Esophagus muscularis mucosa (tissue), 4 donors: Measurements from ENCODE around the gene SNCG. TPM values are rescaled to one million over a fixed set of nuclear protein-coding genes. Genes with fewer than 3 reads are reported as not detected.

Source experiments
- DNase-seq: peaks from one replicate; pipeline ENCODE4 v3.0.0-alpha.2; 2017; ENCODE audit errors: extremely low spot score
- H3K27ac ChIP-seq, 4 donors: fragments of 200-600 bp; sonication (generic); replicated peaks in 1 of 4; 1 replicate in 3 of 4; 2 replicates in 1 of 4; pipeline ENCODE4 v1.5.1; 2016 to 2019; ENCODE audit warnings: mild to moderate bottlenecking in 1 of 4
- H3K27me3 ChIP-seq, 4 donors: fragments of 200-600 bp; sonication (generic); one replicate each; pipeline versions ENCODE4 v1.5.1 to v1.6.0; 2016 to 2019
- H3K36me3 ChIP-seq, 4 donors: fragments of 200-600 bp; sonication (generic); one replicate each; pipeline ENCODE4 v1.5.1; 2016 to 2019
- H3K4me1 ChIP-seq, 4 donors: fragments of 200-600 bp; sonication (generic); one replicate each; pipeline ENCODE4 v1.5.1; 2016 to 2019
- H3K4me3 ChIP-seq, 4 donors: fragments of 200-600 bp; sonication (generic); 1 replicate in 2 of 4; 2 replicates in 2 of 4; pipeline ENCODE4 v1.5.1; 2016 to 2019; ENCODE audit warnings: mild to moderate bottlenecking in 4 of 4, moderate library complexity in 1 of 4
- H3K9me3 ChIP-seq, 4 donors: fragments of 200-600 bp; sonication (generic); 1 replicate in 3 of 4; 2 replicates in 1 of 4; pipeline ENCODE4 v1.5.1; 2016 to 2019
- EP300 ChIP-seq: sonication (generic); formaldehyde crosslinking; IDR thresholded peaks from one replicate; pipeline ENCODE4 v1.6.1; 2017; ENCODE audit warnings: antibody characterized with exemption
- POLR2A ChIP-seq: fragments of 450-650 bp; IDR thresholded peaks from one replicate; pipeline ENCODE4 v1.6.1; 2017; ENCODE audit warnings: antibody characterized with exemption, moderate library complexity, mild to moderate bottlenecking, low read depth
- POLR2AphosphoS5 ChIP-seq, 2 donors: sonication (generic); formaldehyde crosslinking; IDR thresholded peaks; one replicate each; pipeline ENCODE4 v1.6.1; 2017; ENCODE audit warnings: antibody characterized with exemption in 2 of 2
- WGBS: methylation state at CpG from one replicate; pipeline ENCODE4 v1.1.5; 2018; 5-methylcytosine and 5-hydroxymethylcytosine counted together
- intact Hi-C: fragments of 100-400 bp; cut with DNase I; formaldehyde crosslinking; loops from one replicate; pipeline ENCODE4 v1.15.1; 2023
- total RNA-seq, 4 donors: library from RNA; depleted of rRNA; stranded (reverse); fragments of >200 nt; gene quantifications; one replicate each; pipeline versions ENCODE4 v1.1.0 to v1.2.1, GENCODE V29; 2016
- TF ChIP-seq, protein P1 (sequence below), 3 experiments: fragments of 200-600 bp in 2 of 3; fragments of 450-650 bp in 1 of 3; sonication (generic) in 2 of 3; IDR thresholded peaks; one replicate each; pipeline ENCODE4 v1.5.1; 2017 to 2019; ENCODE audit warnings: antibody characterized with exemption in 3 of 3, mild to moderate bottlenecking in 2 of 3, moderate library complexity in 1 of 3

Gene SNCG
- total RNA-seq, 4 donors from 2014 or later, result 13.3 to 41.6 (median 30.6) TPM

DNA sequence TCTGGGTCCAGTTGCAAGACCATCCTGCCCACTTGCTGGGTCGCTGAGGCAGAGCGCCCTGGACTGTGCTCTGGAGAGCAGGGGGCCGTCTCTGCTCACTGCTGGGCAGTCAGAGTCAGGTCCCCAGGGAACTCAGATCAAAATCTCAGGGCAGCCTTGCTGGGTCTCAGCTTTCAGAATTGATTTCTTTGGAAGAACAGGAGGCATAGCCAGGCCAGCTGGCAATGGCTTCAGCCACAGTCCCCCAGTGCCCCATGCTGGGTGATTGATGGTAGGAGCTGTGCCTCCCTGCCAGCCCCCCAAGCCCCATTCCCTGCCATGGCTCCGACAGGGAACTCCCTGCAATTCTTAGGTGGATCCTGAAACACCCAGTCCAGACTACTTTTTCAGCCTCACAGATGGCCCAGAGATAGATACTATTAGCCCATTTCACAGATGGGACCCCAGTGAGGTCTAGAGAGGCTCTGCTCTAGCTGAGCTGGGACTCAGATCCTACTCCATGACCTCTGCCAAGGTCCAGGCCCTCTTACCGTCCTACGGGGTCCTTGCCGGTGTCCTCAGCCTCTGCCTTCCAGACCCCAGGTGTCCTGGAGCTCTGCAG, 1.5 kb upstream of the SNCG start:
- Histone ChIP-seq H3K4me1 (peaks cover 46 to 81% (median 68%) of the 10 kb centered on the region in 4 donors), H3K36me3 (no peaks in the 10 kb centered on the region), H3K27me3 (no peaks in the 10 kb centered on the region), H3K9me3 (no peaks in the 10 kb centered on the region), H3K4me3 (peak overlapping the region; percentile 43 to 55 (median 43)), H3K27ac (peak overlapping the region; percentile 65 to 82 (median 75))
- intact Hi-C loops, result no loop called here
- WGBS, result 59% methylated on average over 3 of the region's 7 CpGs
- no peak for DNase-seq
- TF ChIP-seq POLR2AphosphoS5 (IDR thresholded peaks at IDR 0.05), result no peak
- TF ChIP-seq, protein P1, sequence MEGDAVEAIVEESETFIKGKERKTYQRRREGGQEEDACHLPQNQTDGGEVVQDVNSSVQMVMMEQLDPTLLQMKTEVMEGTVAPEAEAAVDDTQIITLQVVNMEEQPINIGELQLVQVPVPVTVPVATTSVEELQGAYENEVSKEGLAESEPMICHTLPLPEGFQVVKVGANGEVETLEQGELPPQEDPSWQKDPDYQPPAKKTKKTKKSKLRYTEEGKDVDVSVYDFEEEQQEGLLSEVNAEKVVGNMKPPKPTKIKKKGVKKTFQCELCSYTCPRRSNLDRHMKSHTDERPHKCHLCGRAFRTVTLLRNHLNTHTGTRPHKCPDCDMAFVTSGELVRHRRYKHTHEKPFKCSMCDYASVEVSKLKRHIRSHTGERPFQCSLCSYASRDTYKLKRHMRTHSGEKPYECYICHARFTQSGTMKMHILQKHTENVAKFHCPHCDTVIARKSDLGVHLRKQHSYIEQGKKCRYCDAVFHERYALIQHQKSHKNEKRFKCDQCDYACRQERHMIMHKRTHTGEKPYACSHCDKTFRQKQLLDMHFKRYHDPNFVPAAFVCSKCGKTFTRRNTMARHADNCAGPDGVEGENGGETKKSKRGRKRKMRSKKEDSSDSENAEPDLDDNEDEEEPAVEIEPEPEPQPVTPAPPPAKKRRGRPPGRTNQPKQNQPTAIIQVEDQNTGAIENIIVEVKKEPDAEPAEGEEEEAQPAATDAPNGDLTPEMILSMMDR (IDR thresholded peaks at IDR 0.05), result no peak
- TF ChIP-seq POLR2A, result no peak
- TF ChIP-seq EP300, result no peak

DNA sequence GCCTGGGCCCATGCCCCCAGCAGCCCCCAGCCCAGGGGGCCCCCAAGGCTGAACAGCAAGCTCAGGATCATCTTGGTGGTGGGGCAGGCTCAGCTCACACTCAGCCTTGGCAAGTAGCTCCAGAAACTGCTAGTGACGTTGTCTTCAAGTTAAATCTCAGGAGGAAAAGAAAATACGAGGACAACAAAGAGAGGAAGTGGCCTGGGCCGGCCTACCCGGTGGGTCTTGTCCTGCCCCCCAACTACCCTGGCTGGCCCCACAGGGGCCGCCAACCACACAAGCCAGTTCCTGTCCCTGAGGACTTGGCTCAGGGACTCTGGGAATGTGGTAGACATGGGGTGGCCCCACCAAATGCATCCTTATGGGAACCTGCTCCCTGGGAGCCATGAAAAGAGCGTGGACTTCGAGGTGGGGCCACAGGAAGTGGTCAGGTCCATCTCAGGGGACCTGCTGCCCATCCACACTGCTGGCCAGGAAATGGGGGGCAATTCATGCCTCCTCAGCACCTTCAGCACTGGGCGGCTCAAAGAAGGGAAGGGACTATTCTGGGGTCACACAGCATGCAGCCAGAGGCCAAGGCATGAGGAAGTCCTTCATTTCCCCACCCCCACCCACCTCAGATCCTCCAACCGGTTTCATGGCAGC, 806 bp upstream of the SNCG start, which contains the start of gene MMRN2:
Gene MMRN2, minus strand, starts transcription at position 145 of the 645 bp plus-strand sequence. Its CDS starts 74 bp downstream, at position 71.
- Histone ChIP-seq H3K4me3 (peak within 1 kb of the TSS; percentile 43 to 55 (median 43)), H3K27me3 (no peaks in the 10 kb centered on the region), H3K9me3 (no peaks in the 10 kb centered on the region), H3K36me3 (no peaks in the 10 kb centered on the region), H3K4me1 (peaks cover 46 to 81% (median 68%) of the 10 kb centered on the region in 4 donors), H3K27ac (peak within 1 kb of the TSS; percentile 65 to 82 (median 75))
- WGBS, result 57% methylated on average over 8 of the region's 9 CpGs
- intact Hi-C loops, result no loop called here
- no peak for DNase-seq
- TF ChIP-seq POLR2AphosphoS5 (IDR thresholded peaks at IDR 0.05) (peak in 1 of 2 donors; percentile 41), POLR2A (no peak)
- TF ChIP-seq, protein P1 (IDR thresholded peaks at IDR 0.05), result no peak

GRCh38 chr10:86958901-86959736, 720 bp downstream of the SNCG start:
- H3K4me1 ChIP-seq, result peaks cover 38 to 74% (median 58%) of the 10 kb centered on the region in 4 donors
- no peaks in the 10 kb centered on the region for H3K27me3 ChIP-seq
- WGBS, result 51% methylated on average over 8 of the region's 16 CpGs
- H3K36me3 ChIP-seq, result no peaks in the 10 kb centered on the region
- TF ChIP-seq POLR2AphosphoS5 (IDR thresholded peaks at IDR 0.05), result peak; percentile 53 to 59
- TF ChIP-seq POLR2A, result no peak
- peak overlapping the region; percentile 43 to 55 (median 43) for H3K4me3 ChIP-seq
- intact Hi-C loops, result no loop called here
- no peak for DNase-seq
- H3K9me3 ChIP-seq, result no peaks in the 10 kb centered on the region
- peak overlapping the region; percentile 65 to 82 (median 75) for H3K27ac ChIP-seq

DNA sequence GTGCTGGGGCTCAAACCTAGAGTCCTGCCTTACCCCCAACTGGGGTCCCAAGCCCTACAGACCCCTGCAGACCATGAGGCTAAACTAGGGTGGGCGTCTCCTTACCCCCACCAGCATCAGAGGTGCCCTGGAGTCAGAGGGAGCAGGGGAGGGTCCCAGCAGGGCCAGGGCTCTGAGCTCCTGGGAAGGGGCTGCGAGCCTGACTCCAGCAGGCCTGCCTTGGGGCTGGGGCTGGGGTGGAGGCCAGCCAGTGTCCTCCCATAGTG, 1.3 kb downstream of the SNCG start:
- WGBS, result 94% methylated on average over 2 of the region's 2 CpGs
- no peak for DNase-seq
- no peaks in the 10 kb centered on the region for H3K36me3 ChIP-seq
- intact Hi-C loops, result no loop called here
- TF ChIP-seq POLR2A (no peak), POLR2AphosphoS5 (IDR thresholded peaks at IDR 0.05) (no peak), EP300 (no peak)
- TF ChIP-seq, protein P1 (IDR thresholded peaks at IDR 0.05), result no peak
- H3K27me3 ChIP-seq, result no peaks in the 10 kb centered on the region
- H3K4me3 ChIP-seq, result peak overlapping the region; percentile 43 to 55 (median 43)
- no peaks in the 10 kb centered on the region for H3K9me3 ChIP-seq
- H3K4me1 ChIP-seq, result peaks cover 34 to 74% (median 55%) of the 10 kb centered on the region in 4 donors
- peak overlapping the region; percentile 65 to 82 (median 75) for H3K27ac ChIP-seq
